Measurements from ENCODE around the gene PTRH2. TPM values are rescaled to one million over a fixed set of nuclear protein-coding genes. Genes with fewer than 3 reads are reported as not detected.
"Not testable (repeated sequence)": the region's sequence is repeated elsewhere in the genome, so short reads cannot be mapped to it uniquely, and the experiment has no call there.

PTRH2 gene
- total RNA-seq = 8.0 and 14.7 TPM in 2 replicates

DNA sequence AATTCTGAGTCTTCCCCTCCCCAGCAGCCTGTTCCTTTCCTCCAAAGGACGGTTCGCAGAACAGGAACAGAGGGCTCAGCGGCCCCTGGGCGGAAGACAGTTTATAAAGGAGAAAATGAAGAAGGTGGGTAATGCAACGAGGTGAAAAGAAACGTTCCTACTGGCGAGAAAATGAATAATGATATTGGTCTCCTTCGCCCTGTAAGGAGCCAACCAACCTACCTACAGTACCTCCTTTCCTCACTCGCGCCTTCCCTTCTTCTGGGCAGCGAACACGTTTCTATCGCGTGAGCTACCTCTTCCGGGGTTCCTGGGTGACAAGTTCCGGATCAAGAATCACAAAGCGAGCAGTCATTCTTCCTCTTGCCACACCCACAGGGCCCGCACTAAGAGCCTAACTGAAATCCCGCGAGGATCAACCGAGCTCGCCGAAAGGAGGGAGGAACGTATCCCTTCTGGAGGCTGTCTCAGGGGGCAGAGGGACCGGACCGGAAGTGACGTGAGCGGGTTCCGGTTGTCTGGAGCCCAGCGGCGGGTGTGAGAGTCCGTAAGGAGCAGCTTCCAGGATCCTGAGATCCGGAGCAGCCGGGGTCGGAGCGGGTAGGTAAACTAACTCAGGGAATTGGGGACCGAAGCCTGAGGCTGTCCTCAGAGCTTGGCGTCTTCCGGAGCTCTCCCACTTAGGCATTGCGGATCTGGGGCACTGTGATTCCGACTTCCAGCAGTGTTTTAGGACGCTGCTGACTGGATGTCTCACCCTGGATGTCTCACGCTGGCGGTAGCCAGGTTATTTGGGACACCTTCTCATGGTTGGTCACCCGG lies at the start of gene PTRH2, which contains the start of gene VMP1:
PTRH2 (minus strand) TSS at position 282 of the 822 bp plus-strand sequence. CDS start 9,452 bp downstream, outside the sequence.
VMP1 (plus strand) TSS at position 506 of the 822 bp plus-strand sequence. CDS start 23,793 bp downstream, outside the sequence.
- H4K20me1 ChIP-seq (ENCODE audit: insufficient read depth, low read length) = peaks cover 38% of the 10 kb centered on the region
- H2AFZ ChIP-seq (ENCODE audit: low read length) = peak within 1 kb of the TSS; percentile 58
- H3K27ac ChIP-seq (ENCODE audit: low read depth, low read length) = peak within 1 kb of the TSS; percentile 95
- peaks cover 21% of the 10 kb centered on the region for H3K4me1 ChIP-seq (ENCODE audit: insufficient read depth, low read length)
- TF ChIP-seq, protein P1, sequence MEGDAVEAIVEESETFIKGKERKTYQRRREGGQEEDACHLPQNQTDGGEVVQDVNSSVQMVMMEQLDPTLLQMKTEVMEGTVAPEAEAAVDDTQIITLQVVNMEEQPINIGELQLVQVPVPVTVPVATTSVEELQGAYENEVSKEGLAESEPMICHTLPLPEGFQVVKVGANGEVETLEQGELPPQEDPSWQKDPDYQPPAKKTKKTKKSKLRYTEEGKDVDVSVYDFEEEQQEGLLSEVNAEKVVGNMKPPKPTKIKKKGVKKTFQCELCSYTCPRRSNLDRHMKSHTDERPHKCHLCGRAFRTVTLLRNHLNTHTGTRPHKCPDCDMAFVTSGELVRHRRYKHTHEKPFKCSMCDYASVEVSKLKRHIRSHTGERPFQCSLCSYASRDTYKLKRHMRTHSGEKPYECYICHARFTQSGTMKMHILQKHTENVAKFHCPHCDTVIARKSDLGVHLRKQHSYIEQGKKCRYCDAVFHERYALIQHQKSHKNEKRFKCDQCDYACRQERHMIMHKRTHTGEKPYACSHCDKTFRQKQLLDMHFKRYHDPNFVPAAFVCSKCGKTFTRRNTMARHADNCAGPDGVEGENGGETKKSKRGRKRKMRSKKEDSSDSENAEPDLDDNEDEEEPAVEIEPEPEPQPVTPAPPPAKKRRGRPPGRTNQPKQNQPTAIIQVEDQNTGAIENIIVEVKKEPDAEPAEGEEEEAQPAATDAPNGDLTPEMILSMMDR (IDR thresholded peaks at IDR 0.05; ENCODE audit: extremely low read depth, low read depth, low read length) = no peak
- H3K4me3 ChIP-seq (ENCODE audit: insufficient read depth, low read length) = peak within 1 kb of the TSS; percentile 84
- no peaks in the 10 kb centered on the region for H3K9me3 ChIP-seq (ENCODE audit: low read depth, low read length)
- H3K4me2 ChIP-seq (ENCODE audit: insufficient read depth, low read length) = peak within 1 kb of the TSS; percentile 91
- H3K27me3 ChIP-seq (ENCODE audit: insufficient read depth, low read length) = no peaks in the 10 kb centered on the region
- peak; percentile 94 for DNase-seq (ENCODE audit: insufficient read length, low spot score, missing footprints)
- H3K79me2 ChIP-seq (ENCODE audit: insufficient read depth, low read length) = peaks cover 95% of the 10 kb centered on the region
- peaks cover 5% of the 10 kb centered on the region for H3K36me3 ChIP-seq (ENCODE audit: insufficient read depth, low read length)

DNA sequence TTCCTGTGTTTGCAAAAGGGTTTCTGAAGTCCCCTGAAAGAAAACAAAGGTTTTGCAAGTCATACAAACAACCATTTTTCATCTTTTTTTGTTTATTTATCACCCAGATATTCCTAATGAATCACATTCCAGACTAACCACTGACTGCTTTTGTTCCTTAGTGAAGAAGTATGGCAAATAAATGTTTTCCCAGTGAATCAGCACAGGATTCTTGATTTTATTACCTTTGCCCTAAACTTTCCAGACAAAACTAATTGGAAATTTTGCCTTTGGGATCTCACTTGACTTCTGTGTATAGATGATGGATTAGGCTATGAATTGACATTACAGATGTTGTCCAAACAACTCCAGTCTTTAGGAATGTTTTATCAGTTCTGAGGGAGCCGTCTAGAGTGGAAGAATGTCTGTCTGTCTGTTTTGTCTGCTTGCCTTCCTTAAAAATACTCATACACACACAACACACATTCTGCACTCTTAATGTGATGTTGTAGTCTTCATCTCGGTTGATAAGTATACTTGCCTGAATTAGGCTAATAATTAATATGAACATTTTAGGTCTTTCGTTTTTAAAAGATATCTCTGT lies 49.1 kb upstream of the PTRH2 start:
- Histone ChIP-seq H3K79me2 (ENCODE audit: insufficient read depth, low read length) (peaks cover 42% of the 10 kb centered on the region), H3K9me3 (ENCODE audit: low read depth, low read length) (no peaks in the 10 kb centered on the region), H3K4me3 (ENCODE audit: insufficient read depth, low read length) (no peak overlapping the region), H3K4me2 (ENCODE audit: insufficient read depth, low read length) (peak overlapping the region; percentile 51), H3K36me3 (ENCODE audit: insufficient read depth, low read length) (no peaks in the 10 kb centered on the region), H4K20me1 (ENCODE audit: insufficient read depth, low read length) (no peaks in the 10 kb centered on the region), H3K27ac (ENCODE audit: low read depth, low read length) (peak overlapping the region; percentile 99), H3K27me3 (ENCODE audit: insufficient read depth, low read length) (no peaks in the 10 kb centered on the region), H3K4me1 (ENCODE audit: insufficient read depth, low read length) (peaks cover 55% of the 10 kb centered on the region), H2AFZ (ENCODE audit: low read length) (no peak overlapping the region)
- TF ChIP-seq, protein P1 (IDR thresholded peaks at IDR 0.05; ENCODE audit: extremely low read depth, low read depth, low read length) = no peak
- DNase-seq (ENCODE audit: insufficient read length, low spot score, missing footprints) = no peak

DNA sequence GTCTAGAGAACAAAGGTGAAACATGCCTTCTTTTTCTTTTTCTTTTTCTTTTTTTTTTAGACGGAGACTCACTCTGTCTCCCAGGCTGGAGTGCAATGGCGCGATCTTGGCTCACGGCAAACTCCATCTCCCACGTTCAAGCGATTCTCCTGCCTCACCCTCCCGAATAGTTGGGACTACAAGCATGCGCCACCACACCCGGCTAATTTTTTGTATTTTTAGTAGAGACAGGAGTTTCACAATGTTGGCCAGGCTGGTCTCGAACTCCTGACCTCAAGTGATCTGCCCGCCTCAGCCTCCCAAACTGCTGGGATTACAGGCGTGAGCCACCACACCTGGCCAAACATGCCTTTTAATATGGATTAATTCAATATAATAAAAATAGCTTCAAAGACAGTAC lies 47.8 kb upstream of the PTRH2 start:
- H3K36me3 ChIP-seq (ENCODE audit: insufficient read depth, low read length); H2AFZ ChIP-seq (ENCODE audit: low read length); H3K4me3 ChIP-seq (ENCODE audit: insufficient read depth, low read length); DNase-seq (ENCODE audit: insufficient read length, low spot score, missing footprints); H4K20me1 ChIP-seq (ENCODE audit: insufficient read depth, low read length); H3K27me3 ChIP-seq (ENCODE audit: insufficient read depth, low read length); H3K9me3 ChIP-seq (ENCODE audit: low read depth, low read length): not testable (repeated sequence)
- H3K4me1 ChIP-seq (ENCODE audit: insufficient read depth, low read length) = peaks cover 52% of the 10 kb centered on the region
- H3K27ac ChIP-seq (ENCODE audit: low read depth, low read length) = peak overlapping the region; percentile 99
- H3K4me2 ChIP-seq (ENCODE audit: insufficient read depth, low read length) = peak overlapping the region; percentile 82
- peaks cover 38% of the 10 kb centered on the region for H3K79me2 ChIP-seq (ENCODE audit: insufficient read depth, low read length)

DNA sequence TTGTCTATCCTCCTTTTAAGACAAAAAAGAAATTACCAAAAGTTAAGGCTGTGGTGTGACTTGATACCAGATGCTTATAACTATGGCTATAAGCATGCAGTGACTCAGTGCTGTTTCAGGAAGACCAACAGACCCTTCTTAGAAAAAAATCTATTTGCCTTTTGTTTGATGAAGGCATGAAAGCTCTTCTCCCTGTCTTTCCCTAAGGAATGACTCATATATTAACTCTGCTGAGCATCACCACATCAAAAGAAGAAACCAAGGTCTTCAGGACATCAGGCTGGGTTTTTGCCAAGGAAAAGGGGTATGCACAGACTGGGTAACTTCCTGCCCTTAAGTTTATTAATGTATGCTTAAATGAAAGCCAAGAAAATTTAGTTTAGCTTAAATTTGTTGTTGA lies 47.3 kb upstream of the PTRH2 start:
- Histone ChIP-seq H3K4me1 (ENCODE audit: insufficient read depth, low read length) (peaks cover 52% of the 10 kb centered on the region), H3K9me3 (ENCODE audit: low read depth, low read length) (no peaks in the 10 kb centered on the region), H3K36me3 (ENCODE audit: insufficient read depth, low read length) (no peaks in the 10 kb centered on the region), H2AFZ (ENCODE audit: low read length) (no peak overlapping the region), H3K27me3 (ENCODE audit: insufficient read depth, low read length) (no peaks in the 10 kb centered on the region), H3K27ac (ENCODE audit: low read depth, low read length) (peak overlapping the region; percentile 99), H3K79me2 (ENCODE audit: insufficient read depth, low read length) (peaks cover 38% of the 10 kb centered on the region), H3K4me2 (ENCODE audit: insufficient read depth, low read length) (peak overlapping the region; percentile 82), H3K4me3 (ENCODE audit: insufficient read depth, low read length) (peak overlapping the region; percentile 46), H4K20me1 (ENCODE audit: insufficient read depth, low read length) (no peaks in the 10 kb centered on the region)
- TF ChIP-seq, protein P1 (IDR thresholded peaks at IDR 0.05; ENCODE audit: extremely low read depth, low read depth, low read length) = no peak
- DNase-seq (ENCODE audit: insufficient read length, low spot score, missing footprints) = peak; percentile 9
